Hair follicular keratinocyte (primary cell): ENCODE results near the gene MRPS25. TPM values are rescaled to one million over a fixed set of nuclear protein-coding genes. Genes with fewer than 3 reads are reported as not detected.

Experiments used
- total RNA-seq: library from RNA; depleted of rRNA; stranded (reverse); fragments of >200 nt; gene quantifications from 2 replicates; pipeline ENCODE4 v1.2.3, GENCODE V29; 2015

MRPS25 gene
- total RNA-seq: 44.7 and 64.8 TPM in 2 replicates

GRCh38 chr3:15064835-15065549 lies at the start of gene MRPS25:
Gene MRPS25, minus strand, starts transcription at chr3:15065315. Its CDS starts 121 bp downstream, at chr3:15065194.

GRCh38 chr3:15098503-15099363 lies 33.6 kb upstream of the MRPS25 start, which contains the start of gene RBSN:
Gene RBSN, minus strand, starts transcription at chr3:15099148. Its CDS starts 3,028 bp downstream, at chr3:15096120.

Other genes starting within 250 kb of the MRPS25 start
- not detected in 2 replicates for gene FGD5, start 246.4 kb downstream of the MRPS25 start, total RNA-seq
- gene NR2C2, start 117.7 kb downstream of the MRPS25 start, total RNA-seq: 8.9 and 13.3 TPM in 2 replicates
- gene RBSN, start 33.8 kb upstream of the MRPS25 start, total RNA-seq: 14.4 and 14.8 TPM in 2 replicates
- gene CAPN7, start 140.9 kb upstream of the MRPS25 start, total RNA-seq: 17.1 and 24.0 TPM in 2 replicates